GM12891 (cell line): ENCODE data around the gene RAB11FIP4.

Source experiments
- POLR2A ChIP-seq: IDR thresholded peaks from 2 replicates; pipeline ENCODE4 v1.6.1; 2011; ENCODE audit warnings: low read depth, low read length, control low read depth
- POLR2AphosphoS5 ChIP-seq: IDR thresholded peaks from 2 replicates; pipeline ENCODE4 v1.6.1; 2011; ENCODE audit warnings: low read depth, low read length, control low read depth
- POU2F2 ChIP-seq: IDR thresholded peaks from 2 replicates; pipeline ENCODE4 v1.6.1; 2011; ENCODE audit warnings: low read depth, mild to moderate bottlenecking, control low read depth, low read length, moderate library complexity
- SPI1 ChIP-seq: IDR thresholded peaks from 2 replicates; pipeline ENCODE4 v1.6.1; 2011; ENCODE audit warnings: low read depth, low read length, control low read depth
- TAF1 ChIP-seq: IDR thresholded peaks from 2 replicates; pipeline ENCODE4 v1.6.1; 2011; ENCODE audit warnings: low read depth, low read length, control low read depth

DNA sequence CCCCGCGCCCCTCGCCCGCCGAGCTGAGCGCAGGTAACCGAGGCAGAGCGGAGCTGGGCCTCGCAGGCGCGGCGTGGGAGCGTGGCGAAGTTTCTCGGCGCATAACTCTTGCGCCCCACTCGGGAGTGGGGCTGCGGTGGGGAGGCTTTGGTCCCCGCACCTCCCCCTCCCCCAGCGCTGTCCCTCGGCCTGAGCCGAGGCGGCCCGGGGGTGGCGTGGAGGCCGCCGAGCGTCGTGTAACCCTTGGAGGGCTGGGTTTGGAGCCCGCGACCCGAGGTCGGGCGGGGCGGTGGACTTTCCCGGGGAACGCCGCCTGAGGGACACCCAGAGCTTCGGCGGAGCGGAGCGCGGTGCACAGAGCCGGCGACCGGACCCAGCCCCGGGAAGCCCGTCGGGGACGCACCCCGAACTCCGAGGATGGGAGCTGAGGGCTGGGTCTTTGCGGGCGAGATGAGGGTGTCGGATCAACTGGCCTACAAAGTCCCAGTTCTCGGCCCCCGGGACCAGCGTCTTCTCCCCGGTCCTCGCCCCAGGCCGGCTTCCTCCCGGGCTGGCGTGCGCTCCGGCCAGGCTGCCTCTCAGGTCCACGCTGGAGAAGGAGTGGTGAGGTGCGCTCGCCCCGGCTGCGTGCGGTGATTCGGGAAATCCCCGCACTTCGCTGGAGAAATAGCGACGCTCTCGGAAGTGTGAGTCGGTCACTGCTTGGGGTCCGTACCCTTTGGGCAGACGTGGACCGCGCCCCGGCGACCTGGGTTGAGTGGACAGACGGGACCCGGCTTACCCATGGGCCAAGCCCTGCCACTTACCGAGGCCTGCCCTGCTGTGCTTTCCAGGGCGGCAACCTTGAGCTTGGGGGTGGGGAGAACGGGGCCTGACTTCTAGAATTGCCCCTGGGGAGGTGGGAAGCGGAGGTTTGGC is 168.4 kb downstream of the RAB11FIP4 start:
- TF ChIP-seq POLR2AphosphoS5 (no peak), TAF1 (no peak), POLR2A (no peak), SPI1 (no peak), POU2F2 (no peak)
